Measurements from ENCODE around the gene SLC25A47.
"Not testable (repeated sequence)": the region's sequence is repeated elsewhere in the genome, so short reads cannot be mapped to it uniquely, and the experiment has no call there.

SLC25A47 gene, protein sequence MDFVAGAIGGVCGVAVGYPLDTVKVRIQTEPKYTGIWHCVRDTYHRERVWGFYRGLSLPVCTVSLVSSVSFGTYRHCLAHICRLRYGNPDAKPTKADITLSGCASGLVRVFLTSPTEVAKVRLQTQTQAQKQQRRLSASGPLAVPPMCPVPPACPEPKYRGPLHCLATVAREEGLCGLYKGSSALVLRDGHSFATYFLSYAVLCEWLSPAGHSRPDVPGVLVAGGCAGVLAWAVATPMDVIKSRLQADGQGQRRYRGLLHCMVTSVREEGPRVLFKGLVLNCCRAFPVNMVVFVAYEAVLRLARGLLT

GRCh38 chr14:100323121-100323941, at the start of gene SLC25A47:
SLC25A47 (plus strand) TSS chr14:100323339; CDS start chr14:100323415, 76 bp downstream.
- Mint-ChIP-seq H3K27ac (peak within 1 kb of the TSS in 1 of 2 donors; percentile 36), H3K27me3 (no peaks in the 10 kb centered on the region), H3K9me3 (no peaks in the 10 kb centered on the region), H3K4me3 (no peak within 1 kb of the TSS), H3K4me1 (peaks cover 3% of the 10 kb centered on the region)
- no peak for DNase-seq
- no peak for ATAC-seq

GRCh38 chr14:100274250-100274649, 48.9 kb upstream of the SLC25A47 start:
- H3K4me1 Mint-ChIP-seq = peaks cover 50% of the 10 kb centered on the region
- no peak overlapping the region for H3K4me3 Mint-ChIP-seq
- peak overlapping the region in 1 of 2 donors; percentile 42 for H3K27ac Mint-ChIP-seq

GRCh38 chr14:100275214-100275613, 47.9 kb upstream of the SLC25A47 start:
- Mint-ChIP-seq H3K9me3 (no peaks in the 10 kb centered on the region), H3K27me3 (no peaks in the 10 kb centered on the region), H3K27ac (peak overlapping the region in 1 of 2 donors; percentile 44), H3K4me3 (no peak overlapping the region), H3K4me1 (peaks cover 58% of the 10 kb centered on the region)
- DNase-seq = no peak
- ATAC-seq = peak; percentile 52

More at GRCh38 chr14:100274250-100274649, 48.9 kb upstream of the SLC25A47 start:
- Mint-ChIP-seq H3K27me3 (no peaks in the 10 kb centered on the region), H3K9me3 (no peaks in the 10 kb centered on the region)
- ATAC-seq = no peak
- DNase-seq = no peak

DNA sequence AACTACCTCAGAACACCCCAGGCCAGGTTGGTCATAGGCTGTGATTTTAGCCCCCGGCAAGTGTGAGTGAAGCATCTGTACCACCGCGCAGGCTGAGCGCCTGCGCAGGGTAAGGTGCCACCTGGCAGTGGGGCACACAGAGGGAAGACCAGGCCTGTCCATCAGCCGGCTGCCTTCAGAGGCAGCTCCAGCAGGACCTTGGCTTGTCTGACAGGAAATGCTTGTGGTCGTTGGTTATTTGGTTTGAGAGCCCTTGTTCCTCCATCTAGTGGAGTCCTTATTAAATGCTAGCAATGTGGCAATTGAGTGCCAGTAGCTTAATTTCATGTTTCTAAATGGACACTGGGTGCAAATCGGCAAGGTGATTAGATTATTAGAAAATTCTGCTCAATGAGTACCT, 44.4 kb upstream of the SLC25A47 start:
- peak; percentile 63 for ATAC-seq
- peaks cover 42% of the 10 kb centered on the region for H3K4me1 Mint-ChIP-seq

DNA sequence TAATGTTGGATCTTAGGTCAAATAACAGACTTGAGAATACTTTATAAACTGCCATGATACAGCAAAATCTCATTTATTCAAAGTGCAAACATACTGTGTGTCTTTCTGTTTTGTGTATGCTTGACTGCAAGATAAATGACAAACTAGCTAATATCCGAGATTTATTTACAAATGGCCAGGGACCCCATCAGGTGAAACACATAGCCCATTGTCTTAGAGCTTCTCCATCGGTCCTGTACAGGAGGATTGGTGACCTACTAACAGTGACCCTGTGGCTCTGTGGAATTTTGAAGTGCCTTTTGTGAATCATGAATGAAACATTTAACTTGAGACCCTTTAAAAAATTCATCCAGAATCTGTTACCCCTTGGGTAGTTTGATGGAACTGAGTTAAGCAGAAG, 44.0 kb upstream of the SLC25A47 start:
- DNase-seq = no peak
- Mint-ChIP-seq H3K27me3 (no peaks in the 10 kb centered on the region), H3K4me1 (peaks cover 38% of the 10 kb centered on the region), H3K4me3 (no peak overlapping the region), H3K9me3 (no peaks in the 10 kb centered on the region), H3K27ac (no peak overlapping the region)
- no peak for ATAC-seq

More for the DNA sequence above, 44.4 kb upstream of the SLC25A47 start:
- no peak overlapping the region for H3K27ac Mint-ChIP-seq
- H3K27me3 Mint-ChIP-seq = no peaks in the 10 kb centered on the region
- H3K9me3 Mint-ChIP-seq = no peaks in the 10 kb centered on the region
- DNase-seq = no peak
- H3K4me3 Mint-ChIP-seq = no peak overlapping the region

GRCh38 chr14:100279563-100279962, 43.6 kb upstream of the SLC25A47 start:
- ATAC-seq (no peak), DNase-seq (no peak)
- peak overlapping the region; percentile 48 to 72 for H3K27ac Mint-ChIP-seq
- H3K4me1 Mint-ChIP-seq = peaks cover 38% of the 10 kb centered on the region
- no peak overlapping the region for H3K4me3 Mint-ChIP-seq
- no peaks in the 10 kb centered on the region for H3K9me3 Mint-ChIP-seq
- H3K27me3 Mint-ChIP-seq = no peaks in the 10 kb centered on the region

GRCh38 chr14:100281286-100282082, 41.7 kb upstream of the SLC25A47 start:
- H3K27me3 Mint-ChIP-seq = no peaks in the 10 kb centered on the region
- DNase-seq = no peak
- no peaks in the 10 kb centered on the region for H3K9me3 Mint-ChIP-seq
- no peak overlapping the region for H3K4me3 Mint-ChIP-seq
- ATAC-seq = no peak
- H3K4me1 Mint-ChIP-seq = peaks cover 33% of the 10 kb centered on the region
- peak overlapping the region in 1 of 2 donors; percentile 64 for H3K27ac Mint-ChIP-seq

GRCh38 chr14:100282083-100282350, 41.1 kb upstream of the SLC25A47 start:
- Mint-ChIP-seq H3K27me3 (no peaks in the 10 kb centered on the region), H3K4me1 (peaks cover 33% of the 10 kb centered on the region), H3K27ac (no peak overlapping the region), H3K9me3 (no peaks in the 10 kb centered on the region), H3K4me3 (no peak overlapping the region)
- DNase-seq = no peak
- ATAC-seq = no peak

DNA sequence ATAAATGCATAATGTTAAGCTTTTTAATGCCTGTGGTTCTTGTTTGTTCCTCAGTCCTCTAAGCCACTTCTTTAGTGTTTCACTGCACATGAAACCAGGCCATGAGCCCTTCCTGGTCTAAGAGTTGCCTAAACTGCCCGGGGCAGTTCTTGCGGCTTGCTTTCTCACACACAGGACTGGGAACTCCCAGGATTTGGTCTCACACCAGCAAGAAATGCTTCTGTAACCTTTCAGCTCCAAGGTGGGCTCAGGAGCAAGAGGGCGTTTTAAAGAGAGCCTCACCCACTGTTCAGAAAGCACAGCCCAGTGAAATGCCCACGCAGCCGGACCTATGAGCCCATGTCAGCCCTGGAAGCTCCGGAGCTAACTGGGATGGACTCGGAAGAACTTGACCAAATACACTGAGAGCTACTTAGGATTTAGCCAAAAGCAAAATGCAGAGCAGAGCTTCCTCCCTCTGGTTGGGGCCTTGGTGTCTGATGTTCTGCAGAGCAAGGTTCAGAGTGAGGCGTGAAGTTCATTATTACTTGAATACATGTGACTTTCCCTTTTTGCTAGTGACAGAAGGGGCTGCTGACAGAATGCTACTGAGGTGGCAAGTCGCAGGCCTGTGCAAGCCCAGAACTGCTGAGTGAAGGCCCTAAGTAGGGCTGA, 40.2 kb upstream of the SLC25A47 start:
- Mint-ChIP-seq H3K27ac (peak overlapping the region in 1 of 2 donors; percentile 59), H3K4me3 (no peak overlapping the region), H3K27me3 (no peaks in the 10 kb centered on the region), H3K4me1 (peaks cover 33% of the 10 kb centered on the region), H3K9me3 (no peaks in the 10 kb centered on the region)
- ATAC-seq = no peak
- DNase-seq = no peak

GRCh38 chr14:100283436-100283835, 39.7 kb upstream of the SLC25A47 start:
- H3K27ac Mint-ChIP-seq = peak overlapping the region in 1 of 2 donors; percentile 59
- ATAC-seq = not testable (repeated sequence)

DNA sequence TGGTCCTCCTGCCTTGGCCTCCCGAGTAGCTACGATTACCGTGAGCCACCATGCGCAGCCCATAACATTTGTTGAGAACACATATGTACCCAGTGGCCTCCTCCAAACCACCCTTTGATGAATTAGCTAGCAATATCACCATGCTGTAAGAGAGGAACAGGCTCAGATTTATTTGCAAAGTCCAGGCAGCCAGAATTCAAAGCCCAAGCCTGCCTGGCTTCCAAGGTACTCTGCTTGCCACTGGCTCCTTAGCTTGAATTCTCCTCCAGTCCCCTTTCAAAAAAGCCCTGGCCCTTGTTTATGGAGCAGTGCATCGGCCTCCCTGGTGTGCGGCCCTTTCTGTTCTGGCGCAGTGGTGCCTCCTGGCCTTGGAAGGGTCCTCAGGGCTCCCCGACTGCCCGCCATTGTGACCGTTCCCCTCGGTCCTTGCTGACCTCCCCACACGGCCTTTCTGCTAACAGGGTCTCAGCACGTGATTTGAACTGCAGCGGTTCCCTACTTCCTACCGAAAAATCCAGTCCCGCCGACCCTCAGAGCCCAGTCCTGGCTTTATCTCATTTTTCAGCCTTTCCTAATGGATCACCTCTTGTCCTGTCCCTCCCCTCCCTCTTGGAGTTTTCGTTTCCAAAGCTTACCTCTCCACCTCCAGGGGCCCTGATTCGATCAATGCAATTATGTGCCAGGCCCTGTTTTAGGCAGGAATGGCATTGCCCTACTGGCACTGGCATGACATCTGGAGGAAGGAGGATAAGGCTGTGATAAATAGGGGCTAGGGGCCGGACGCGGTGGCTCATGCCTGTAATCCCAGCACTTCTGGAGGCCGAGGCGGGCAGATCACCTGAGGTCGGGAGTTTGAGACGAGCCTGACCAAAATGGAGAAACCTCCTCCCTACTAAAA, 38.9 kb upstream of the SLC25A47 start:
- Mint-ChIP-seq H3K27me3 (no peaks in the 10 kb centered on the region), H3K4me1 (peaks cover 23% of the 10 kb centered on the region), H3K9me3 (no peaks in the 10 kb centered on the region), H3K4me3 (peak overlapping the region; percentile 70 to 77), H3K27ac (peak overlapping the region; percentile 85 to 89)
- DNase-seq = no peak
- no peak for ATAC-seq

More at GRCh38 chr14:100283436-100283835, 39.7 kb upstream of the SLC25A47 start:
- not testable (repeated sequence) for H3K27me3 Mint-ChIP-seq, H3K9me3 Mint-ChIP-seq, DNase-seq, H3K4me3 Mint-ChIP-seq
- H3K4me1 Mint-ChIP-seq = peaks cover 31% of the 10 kb centered on the region

- no peaks in the 10 kb centered on the region for H3K9me3 Mint-ChIP-seq
- no peaks in the 10 kb centered on the region for H3K27me3 Mint-ChIP-seq
- DNase-seq (peak; percentile 83 to 90), ATAC-seq (peak; percentile 92)
- peak overlapping the region; percentile 79 to 83 for H3K4me3 Mint-ChIP-seq
- peaks cover 16% of the 10 kb centered on the region for H3K4me1 Mint-ChIP-seq
- H3K27ac Mint-ChIP-seq = peak overlapping the region; percentile 74 to 88
Observed at GRCh38 chr14:100285021-100285912, 37.9 kb upstream of the SLC25A47 start.

DNA sequence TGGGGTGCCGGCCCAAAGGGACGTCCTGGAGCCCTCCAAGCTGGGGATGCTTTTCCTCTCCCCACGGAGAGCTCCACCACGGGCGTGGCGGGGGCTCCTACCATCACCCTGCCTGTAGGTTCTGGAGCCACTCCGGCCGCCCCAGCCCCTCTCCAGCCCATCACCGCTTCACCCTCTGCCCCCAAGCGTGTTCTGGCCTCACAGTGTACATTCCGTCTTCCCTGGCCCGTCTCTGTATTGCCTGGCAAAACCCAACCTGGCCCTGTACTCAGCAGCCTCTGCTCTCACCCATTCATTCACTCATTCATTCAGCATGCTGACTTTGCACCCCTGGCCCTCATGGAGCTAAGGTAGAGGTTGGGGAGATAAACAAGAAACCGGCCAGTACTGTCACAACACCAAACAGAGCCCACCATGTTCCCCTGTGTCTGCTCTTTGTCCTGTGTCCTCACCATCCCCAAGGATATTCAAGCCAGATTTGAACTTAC, 37.2 kb upstream of the SLC25A47 start:
- DNase-seq (no peak), ATAC-seq (no peak)
- H3K4me1 Mint-ChIP-seq = peaks cover 16% of the 10 kb centered on the region
- peak overlapping the region; percentile 13 to 88 for H3K27ac Mint-ChIP-seq
- H3K27me3 Mint-ChIP-seq = no peaks in the 10 kb centered on the region
- no peaks in the 10 kb centered on the region for H3K9me3 Mint-ChIP-seq
- peak overlapping the region; percentile 79 to 83 for H3K4me3 Mint-ChIP-seq
